Right forelimb (tissue), 1 donor: ENCODE data around the gene MEIKIN.
"Not testable (repeated sequence)": the region's sequence is repeated elsewhere in the genome, so short reads cannot be mapped to it uniquely, and the experiment has no call there.

Experiments used
- DNase-seq: peaks from one replicate; pipeline ENCODE4 v3.0.0-alpha.2; 2018

MEIKIN gene

DNA sequence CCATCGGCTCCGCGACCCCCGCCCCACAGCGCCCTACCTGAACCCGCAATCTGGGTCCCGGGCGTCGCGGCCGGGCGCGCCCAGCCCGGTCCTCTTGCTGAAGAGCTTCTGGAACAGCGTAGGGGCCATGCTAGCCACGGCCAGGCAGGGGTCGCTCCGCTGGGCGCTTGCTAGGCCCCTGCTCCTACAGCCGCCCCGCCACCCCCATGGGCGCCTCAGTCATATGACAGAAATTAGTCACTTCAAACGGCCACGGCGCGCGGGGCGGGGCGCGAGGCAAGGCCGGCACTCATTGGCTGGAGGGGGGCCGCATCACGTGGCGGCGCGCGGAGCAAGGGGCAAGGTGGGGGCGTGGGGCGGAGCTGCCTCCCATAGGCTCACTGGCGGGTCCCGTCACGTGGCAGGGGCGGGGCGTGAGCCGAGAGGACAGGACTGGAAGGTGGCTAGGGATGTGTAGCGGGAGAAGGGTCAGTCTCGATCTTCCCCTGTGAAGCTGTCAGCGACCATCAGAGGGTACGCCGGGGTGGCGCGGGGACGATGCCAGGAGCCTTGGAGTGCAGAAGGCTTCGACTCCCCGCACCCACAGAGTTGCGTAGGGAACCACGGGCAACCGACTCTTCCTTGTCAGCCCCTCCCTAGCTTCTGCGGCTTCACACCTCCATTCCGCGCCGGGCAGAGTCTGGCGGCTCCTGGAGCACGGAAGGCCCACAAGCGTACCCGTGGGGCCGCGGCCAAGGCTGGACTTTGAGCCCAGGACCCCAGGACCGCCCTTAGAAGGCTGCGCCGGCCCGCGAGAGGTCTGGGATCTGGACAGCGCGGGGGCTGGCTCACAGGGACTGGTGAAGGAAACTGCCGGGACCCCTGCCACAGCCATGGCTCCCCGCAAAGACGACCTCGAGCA, 148.4 kb downstream of the MEIKIN start, which contains the start of gene FNIP1:
TSS of gene FNIP1 (minus strand) at position 225 of the 901 bp plus-strand sequence. CDS start at position 129, 96 bp downstream.
- DNase-seq: peak; percentile 99

DNA sequence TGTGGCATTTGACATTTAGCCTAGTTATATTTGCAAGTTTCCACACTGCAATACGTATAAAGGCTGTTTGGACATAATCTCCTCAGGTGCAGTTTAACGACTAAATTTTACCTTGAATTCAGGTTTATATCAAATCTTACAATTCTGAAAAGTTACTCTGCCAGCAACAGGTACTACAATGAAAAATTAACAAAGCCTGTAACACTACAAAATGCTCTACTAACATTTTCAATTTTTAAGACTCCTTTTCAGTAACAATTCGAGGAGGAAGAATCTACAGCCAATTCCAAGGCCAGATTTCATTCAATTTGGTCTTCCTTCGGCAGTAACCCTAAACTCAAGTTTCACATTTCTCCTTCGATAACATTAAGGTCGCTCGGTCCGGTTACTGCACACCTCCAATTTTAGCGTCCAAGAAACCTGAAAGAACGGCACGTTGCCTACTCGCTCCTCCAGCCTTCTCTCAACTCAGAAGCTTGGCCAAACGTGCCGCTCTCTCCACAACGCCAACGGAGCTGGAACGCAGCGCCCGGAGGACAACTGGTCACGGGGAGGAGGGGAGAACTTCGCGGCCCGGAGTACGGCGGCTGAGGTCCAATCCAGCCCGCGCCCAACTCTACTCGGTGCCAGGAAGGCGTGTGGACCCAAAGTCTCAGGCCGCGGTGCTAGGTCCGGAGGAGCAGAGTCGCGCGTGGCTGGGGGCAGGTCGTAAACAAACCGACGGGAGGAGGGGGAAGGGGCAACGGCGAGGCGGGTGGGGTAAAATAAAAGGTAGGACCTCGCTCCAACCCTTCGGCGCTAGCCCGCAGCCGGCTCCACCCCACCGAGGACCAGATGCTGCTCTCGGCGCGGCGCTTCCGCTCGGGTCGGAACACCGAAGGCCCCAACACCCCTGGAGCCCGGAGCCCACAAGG, 149.3 kb downstream of the MEIKIN start:
- DNase-seq: peak; percentile 77

DNA sequence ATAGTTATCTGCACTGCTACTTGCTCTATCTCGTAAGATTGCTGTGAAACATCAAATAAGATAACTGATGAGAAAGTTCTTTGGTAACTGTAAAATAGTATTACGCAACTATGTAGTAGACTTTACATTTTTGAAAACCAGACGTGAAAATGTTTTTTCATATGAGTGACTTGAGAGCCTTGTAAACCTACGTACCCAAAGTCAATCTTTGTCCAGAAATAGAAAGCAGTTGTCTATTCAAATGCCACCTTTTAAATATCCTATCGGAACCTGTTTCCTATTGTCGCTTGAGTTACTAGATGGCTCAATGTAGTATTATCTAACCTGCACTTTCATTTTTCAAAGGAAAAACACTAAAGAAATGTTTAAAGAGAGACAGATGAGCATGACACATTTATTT, 150.2 kb downstream of the MEIKIN start:
- no peak for DNase-seq

DNA sequence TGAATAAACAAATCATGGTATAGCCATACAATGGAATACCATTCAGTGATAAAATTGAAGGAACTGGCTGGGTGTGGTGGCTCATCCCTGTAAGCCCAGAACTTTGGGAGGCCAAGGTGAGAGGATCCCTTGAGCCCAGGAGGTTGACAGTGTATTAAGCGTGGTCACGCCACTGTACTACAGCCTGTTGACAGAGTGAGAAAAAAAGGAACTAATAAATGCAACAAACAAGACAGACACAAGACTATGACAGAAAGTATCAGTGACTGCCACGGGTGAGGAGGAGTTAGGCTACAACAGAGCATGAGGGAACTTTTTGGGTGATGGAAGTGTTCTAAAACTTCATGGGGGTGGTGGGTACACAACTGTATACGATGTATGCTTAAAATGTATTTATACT, 150.9 kb downstream of the MEIKIN start:
- no peak for DNase-seq

DNA sequence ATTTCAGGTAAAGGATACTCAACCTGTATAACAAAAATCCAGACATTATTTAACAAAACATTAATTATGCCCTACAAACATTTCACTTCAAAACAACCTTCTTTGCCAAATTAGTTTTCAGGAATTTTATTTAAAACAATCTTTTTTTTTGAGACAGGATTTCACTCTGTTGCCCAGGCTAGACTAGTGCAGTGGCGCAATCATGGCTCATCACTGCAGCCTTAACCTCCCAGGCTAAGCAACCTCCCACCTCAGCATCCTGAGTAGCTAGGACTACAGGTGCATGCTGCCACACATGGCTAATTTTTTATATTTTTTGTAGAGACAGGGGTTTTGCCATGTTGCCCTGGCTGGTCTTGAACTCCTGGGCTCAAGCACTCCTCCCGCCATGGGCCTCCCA, 152.6 kb downstream of the MEIKIN start:
- DNase-seq: no peak

DNA sequence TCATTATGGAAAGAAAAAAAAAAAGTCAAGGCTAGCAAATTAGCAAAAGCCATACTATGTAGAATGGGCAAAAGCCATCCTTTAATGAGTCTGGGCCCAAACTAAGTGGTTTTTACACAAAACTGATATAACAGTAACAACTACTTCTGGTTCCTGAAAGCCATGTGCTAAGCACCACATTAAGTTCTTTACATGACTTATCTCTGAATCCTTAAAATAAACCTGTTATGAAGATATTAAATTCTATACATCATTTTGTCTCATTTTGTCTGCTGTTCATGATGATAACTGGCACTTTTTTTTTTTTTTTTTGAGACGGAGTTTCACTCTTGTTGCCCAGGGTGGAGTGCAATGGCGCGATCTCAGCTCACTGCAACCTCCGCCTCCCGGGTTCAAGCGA, 153.6 kb downstream of the MEIKIN start:
- no peak for DNase-seq

DNA sequence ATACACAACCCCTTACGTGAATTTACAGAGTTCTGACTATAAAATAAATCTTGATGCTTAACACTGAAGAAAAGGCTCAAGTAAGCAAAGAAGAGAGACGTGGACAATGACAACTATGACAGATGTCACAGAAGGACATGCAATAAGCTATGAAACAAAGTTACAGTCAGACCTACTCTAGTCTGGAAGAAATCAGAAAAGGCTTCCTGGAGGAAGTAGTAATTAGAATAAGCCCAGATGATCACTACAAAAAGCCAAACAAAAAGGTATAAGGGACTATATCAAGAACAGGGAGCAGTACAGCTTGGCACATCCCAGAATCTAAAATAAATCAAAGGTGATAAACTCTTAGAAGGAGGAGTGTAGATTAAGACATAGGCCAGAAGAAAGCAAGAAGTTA, 154.9 kb downstream of the MEIKIN start:
- no peak for DNase-seq

DNA sequence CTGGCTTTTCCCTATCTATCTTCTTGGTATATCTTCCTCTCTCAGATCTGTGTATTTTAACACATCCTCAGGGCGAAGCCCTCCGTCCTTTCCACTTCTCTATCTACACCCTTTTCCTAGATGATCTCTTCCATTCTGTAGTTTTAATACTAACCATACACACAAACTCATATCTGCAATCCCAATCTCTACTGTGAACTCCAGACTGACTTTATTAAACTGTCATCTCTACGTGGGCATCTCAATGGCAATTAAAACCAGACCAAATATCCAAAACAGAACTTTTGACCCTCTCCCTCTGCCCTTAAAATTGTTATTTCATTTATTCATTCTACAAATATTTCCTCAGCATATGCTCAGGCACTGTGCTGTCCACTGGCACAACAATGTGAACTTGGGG, 155.7 kb downstream of the MEIKIN start:
- no peak for DNase-seq

DNA sequence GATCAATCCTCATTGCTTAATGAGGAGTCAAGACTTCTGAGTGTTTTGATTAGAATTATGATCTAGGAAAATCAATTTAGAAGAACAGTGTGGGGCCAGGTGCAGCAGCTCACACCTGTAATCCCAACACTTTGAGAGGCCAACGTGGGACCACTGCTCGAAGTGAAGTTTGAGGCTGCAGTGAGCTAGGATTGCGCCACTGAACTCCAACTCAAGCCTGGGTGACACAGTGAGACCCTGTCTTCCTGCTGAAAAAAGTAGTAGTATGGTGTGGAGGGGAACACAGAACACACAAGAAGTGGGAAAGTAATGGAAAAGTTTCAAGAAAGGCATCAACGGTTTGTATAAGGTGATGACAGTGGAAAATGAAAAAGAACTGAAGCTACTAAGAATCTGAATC, 157.7 kb downstream of the MEIKIN start:
- DNase-seq: no peak

DNA sequence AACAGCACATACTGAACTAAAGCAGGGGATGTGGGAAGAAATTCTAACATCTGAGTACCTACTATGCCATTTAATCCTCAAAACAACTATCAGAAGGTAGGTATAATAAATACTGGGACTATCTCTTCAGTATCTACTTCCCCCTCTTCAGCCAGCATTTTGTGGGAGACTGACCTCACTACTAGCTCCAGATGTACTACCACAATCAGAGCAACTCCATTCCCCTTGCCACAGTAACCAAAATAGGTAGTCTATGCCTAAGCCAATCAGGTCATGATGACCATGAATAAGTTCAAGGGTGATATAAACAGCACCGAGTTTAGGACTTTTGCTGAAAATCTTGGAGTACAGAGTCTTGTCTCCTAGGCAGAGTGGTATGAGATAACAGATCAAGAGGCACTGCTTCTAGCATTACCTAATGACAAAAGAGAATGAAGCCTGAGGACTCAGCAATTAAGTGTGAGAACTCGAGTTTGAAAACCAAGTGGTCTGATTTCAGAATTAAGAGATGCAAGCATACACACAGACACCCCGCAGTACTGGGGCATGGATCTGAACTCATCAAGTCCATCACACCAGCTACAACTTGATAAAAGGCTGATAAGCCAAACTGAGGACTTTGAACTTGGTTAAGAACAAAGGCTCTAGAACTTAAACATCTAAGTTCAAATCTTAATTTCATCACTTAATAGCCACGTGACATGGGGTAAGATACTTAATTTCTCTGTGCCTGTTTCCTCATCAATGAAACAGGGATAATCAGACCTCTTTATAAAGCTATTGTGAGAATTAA, 158.4 kb downstream of the MEIKIN start:
- DNase-seq: no peak

DNA sequence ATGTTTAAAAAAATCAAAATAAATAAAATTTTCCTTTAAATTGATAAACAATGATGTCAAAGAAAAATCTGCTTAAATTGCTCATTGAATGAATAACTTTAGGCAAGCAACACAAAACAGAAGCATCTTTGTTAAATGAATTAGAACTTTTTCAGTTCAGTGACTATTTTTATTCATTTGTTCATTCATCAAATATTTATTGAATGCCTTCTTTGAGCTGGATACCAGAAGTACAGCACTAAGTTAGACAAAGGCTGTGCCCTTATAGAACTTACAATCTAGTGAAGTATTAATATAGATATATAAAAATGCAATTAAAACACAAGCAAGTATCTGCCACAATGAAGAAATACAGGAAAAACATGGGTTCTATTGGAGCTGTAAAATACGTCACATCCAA, 159.4 kb downstream of the MEIKIN start:
- no peak for DNase-seq

DNA sequence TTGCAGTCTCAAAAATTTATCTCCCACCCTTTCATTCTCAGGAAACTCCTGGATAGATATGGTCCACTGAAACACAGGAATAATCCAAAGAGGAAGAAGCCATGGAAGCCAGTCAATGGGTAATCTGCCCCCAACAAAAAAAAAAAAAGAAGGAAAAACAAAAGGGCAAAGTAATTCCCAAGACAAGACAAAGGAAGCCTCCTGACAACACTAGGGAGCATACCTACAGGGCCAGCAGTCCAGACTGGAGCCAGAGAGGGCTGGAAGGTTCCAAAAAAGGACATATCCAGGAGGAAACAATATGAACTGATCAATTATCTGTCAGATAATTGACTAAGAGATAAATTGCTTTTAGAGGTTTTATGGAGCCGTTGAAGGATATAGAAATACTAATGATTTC, 161.6 kb downstream of the MEIKIN start:
- DNase-seq: no peak

DNA sequence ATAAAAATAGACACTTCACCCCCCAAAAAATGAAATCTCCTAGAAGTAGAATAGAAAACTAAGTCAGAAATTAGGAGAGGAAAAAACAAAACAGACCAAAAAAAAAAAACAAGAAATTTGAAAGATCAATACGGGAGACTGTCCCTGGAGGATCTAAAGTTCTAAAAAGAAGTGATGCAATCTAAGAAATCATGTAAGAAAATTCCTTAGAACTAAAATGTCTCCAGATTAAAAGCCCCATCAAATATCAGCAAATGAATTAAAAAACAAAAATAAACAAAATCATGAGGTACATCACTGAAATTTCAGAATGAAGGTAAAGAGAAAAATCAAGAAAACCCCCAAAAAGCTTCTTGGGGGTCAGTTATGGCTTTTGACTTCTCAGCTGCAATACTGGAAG, 162.1 kb downstream of the MEIKIN start:
- DNase-seq: no peak

DNA sequence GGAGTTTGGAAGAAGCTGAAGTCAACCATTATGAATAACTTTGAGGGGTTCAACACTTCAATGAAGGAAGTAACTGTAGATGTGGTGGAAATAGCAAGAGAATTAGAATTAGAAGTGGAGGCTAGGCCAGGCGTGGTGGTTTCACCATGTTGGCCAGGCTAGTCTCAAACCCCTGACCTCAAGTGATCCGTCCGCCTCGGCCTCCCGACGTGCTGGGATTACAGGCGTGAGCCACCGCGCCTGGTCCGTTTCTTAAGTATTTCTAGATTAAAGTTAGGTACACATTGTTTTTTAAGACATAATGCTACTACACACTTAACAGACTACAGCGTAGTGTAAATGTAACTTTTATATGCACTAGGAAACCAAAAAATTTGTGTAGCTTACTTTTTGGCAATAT, 162.7 kb downstream of the MEIKIN start:
- no peak for DNase-seq

DNA sequence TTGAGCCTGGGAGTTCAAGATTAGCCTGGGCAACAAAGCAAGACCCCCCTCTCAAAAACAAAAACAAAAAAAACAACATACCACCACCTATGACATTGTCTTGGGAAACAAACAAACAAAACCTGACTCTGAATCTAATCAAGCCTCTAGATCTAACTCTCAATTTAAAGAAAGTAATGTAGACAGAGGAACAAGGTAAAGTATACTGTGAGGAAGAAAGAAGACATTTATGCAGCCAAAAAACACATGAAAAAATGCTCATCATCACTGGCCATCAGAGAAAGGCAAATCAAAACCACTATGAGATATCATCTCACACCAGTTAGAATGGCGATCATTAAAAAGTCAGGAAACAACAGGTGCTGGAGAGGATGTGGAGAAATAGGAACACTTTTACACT, 167.3 kb downstream of the MEIKIN start:
- DNase-seq: not testable (repeated sequence)

DNA sequence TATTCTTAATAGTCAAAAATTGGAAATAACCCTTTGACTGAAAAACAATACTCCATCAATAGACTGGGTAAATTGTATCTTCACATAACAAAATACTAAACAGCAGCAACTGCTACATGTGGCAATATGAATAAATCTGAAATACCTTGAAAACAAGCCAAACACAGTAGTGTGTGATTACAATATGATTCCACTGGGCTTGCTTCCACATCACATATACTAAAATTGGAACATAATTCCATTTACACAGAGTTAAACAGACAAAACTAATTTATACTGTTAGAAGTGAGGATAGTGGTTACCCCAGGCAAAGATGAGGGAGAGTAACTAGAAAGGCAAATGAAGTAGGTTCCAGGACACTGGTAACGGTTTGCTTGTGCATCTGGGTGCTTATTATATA, 169.0 kb downstream of the MEIKIN start:
- DNase-seq: no peak

DNA sequence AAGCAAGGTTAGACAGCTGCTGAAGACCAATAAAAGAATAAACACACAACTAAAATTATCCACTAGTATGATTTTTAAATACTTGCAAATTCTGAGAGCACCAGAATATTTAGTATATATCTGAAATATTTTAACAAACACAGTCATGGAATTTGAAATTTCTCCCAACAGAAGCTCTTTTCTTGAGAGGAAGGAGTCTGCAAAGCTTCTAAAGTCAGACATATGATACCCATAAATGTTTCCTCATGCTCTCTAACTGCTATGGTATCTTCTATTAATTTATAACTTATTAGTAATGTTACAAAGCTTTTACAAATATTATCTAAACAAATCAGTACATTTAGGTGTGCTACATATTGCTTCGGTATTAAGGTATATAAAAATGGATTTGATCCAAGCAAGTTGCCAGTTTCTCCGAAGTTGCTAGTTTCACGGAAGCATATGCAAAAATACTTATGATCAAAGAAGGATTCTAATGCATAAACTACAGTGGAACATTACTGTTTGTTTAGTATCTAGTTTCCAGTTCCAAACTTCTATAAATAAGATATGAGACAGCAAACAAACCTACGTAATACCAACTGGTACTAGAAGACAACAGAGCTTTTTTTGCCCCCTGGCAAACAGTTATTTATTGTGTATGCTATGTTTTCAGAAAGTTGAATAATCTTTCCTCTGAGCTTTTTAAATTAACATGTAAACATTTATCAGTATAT, 170.7 kb downstream of the MEIKIN start:
- DNase-seq: no peak

DNA sequence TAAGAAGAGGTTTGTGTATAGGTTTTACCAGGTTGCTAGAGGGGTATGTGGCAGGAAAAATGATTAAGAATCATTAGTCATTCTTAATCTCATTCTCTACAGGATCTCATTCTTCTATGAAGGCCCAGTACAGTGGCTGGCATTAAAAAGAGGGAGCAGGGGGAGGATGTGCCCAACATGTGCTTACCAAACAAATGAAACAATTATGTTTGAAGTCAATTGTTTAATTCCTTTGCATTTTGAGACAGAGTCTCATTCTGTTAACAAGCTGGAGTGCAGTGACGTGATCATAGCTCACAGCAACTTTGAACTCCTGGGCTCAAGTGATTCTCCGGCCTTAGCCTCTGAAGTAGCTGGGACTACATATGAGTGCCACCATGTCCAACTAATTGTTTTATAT, 171.7 kb downstream of the MEIKIN start:
- DNase-seq: no peak

DNA sequence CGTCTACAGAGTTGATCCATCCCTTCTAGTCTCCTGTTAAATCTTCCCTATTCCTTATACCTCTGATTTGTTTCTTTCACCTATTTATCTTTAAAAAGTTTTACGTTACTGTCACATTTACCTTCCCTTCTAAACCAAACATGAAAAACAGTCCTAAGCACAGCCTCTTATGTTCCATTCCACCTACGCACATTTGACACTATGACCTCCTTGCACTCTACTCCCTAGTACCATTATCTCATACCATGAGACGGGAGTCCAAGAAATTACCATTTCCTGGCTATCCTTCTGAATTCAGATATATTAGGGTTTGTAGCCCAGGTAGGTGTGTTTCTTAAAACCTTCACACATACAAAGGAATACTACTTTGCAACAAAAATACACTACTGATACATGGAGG, 173.8 kb downstream of the MEIKIN start:
- DNase-seq: no peak

DNA sequence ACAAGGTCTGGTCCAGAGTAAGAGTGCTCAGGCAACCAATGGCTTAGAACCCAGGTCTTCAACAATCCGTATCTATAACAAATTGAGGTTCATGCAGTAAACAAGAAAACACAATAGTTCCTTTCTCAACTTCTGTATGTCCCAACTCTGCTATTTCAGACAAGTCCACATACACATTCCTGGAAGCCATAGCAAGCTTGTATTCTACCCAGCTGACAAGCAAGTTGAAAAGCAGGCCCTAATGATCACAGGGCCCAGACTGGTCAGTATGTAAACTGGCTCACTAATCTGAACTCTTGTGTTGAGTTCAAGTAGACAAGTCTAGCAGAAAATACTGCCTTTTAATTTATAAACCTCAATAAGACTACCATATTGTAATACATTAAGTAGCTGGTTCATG, 175.5 kb downstream of the MEIKIN start:
- DNase-seq: no peak

DNA sequence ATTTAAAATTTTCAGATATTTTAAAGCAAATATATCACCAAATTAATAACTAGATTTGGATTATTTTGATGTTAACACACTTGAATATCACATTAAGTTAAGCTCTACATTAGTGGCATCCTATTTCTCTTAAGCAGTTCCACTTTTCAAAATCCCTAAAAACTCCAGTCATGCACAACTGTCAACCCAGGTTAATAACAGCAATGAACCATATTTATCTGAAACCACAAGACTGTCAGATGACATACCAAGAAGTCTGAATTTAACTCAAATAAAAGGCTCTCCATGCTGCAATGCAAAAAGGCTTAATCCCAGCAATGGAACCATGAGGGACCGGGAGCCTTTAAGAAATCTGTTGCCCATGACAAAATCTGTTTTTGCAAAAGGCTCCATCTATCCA, 176.1 kb downstream of the MEIKIN start:
- DNase-seq: no peak

DNA sequence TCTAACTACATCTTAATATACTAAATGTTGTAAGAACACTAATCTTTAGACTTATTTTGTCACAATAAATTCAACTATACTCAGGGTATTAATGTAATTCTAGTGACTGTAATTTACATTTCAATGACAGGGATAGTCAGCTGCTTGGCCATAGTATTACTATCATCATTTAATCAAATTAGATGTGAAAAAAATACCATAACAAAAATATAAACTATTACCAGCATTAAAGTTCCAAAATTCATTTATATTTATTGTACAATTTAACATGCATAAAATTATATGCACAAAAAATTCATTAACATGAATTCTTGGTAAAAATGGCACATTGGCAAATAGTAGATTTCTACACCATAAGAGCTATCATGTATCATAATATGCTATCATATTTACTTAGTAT, 177.6 kb downstream of the MEIKIN start:
- DNase-seq: no peak
